SJCRH30 (cell line): Measurements from ENCODE around the gene C17orf78. TPM values are rescaled to one million over a fixed set of nuclear protein-coding genes. Genes with fewer than 3 reads are reported as not detected.

ENCODE experiments used
- DNase-seq, 2 experiments: peaks; one replicate each; pipeline ENCODE4 v3.0.0-alpha.2; 2015 to 2020
- H3K27ac ChIP-seq: fragments of 250-450 bp; sonication (Bioruptor Pico); 2 replicates; pipeline ENCODE4 v1.5.1; 2020; ENCODE audit warnings: mild to moderate bottlenecking, moderate library complexity
- H3K27me3 ChIP-seq: fragments of 250-450 bp; sonication (Bioruptor Pico); 2 replicates; pipeline ENCODE4 v1.5.1; 2020; ENCODE audit warnings: mild to moderate bottlenecking, moderate library complexity
- H3K36me3 ChIP-seq: fragments of 250-450 bp; sonication (Bioruptor Pico); 2 replicates; pipeline ENCODE4 v1.5.1; 2020; ENCODE audit warnings: mild to moderate bottlenecking, moderate library complexity
- H3K4me1 ChIP-seq: fragments of 250-450 bp; sonication (Bioruptor Pico); 2 replicates; pipeline ENCODE4 v1.5.1; 2020; ENCODE audit warnings: mild to moderate bottlenecking, moderate library complexity
- H3K4me3 ChIP-seq: fragments of 250-450 bp; sonication (Bioruptor Pico); 2 replicates; pipeline ENCODE4 v1.5.1; 2020; ENCODE audit warnings: mild to moderate bottlenecking, moderate library complexity
- H3K9me3 ChIP-seq: fragments of 250-450 bp; sonication (Bioruptor Pico); replicated peaks from 2 replicates; pipeline ENCODE4 v1.5.1; 2020; ENCODE audit warnings: mild to moderate bottlenecking, moderate library complexity
- total RNA-seq: library from RNA; depleted of rRNA; stranded (reverse); fragments of >200 nt; shearing (Covaris generic); gene quantifications from 2 replicates; pipeline ENCODE4 v1.2.3, GENCODE V29; 2014

Gene C17orf78
- total RNA-seq, 1 experiment from 2014 or later, result not detected

DNA sequence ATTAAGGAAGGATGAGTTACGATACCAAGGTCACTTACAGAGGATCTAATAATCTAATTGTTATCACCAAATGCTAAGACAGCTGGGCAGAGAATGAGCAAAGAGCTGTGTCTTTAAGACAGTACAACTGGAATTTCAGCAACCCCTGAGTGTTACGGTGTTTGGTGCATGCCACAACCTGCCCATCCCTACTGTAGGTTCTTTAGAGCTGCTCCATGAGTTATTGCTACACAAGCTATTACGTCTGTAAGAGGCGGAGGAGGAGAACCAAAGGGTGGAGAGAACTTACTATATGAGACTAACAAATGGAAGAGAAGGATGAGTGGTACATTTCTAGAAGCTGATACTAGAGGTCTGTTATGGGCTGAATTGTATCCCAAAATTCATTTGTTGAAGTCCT lies 14.2 kb upstream of the C17orf78 start:
- no peak overlapping the region for H3K4me3 ChIP-seq
- no peak for DNase-seq
- H3K27me3 ChIP-seq, result no peaks in the 10 kb centered on the region
- no peaks in the 10 kb centered on the region for H3K9me3 ChIP-seq
- H3K27ac ChIP-seq, result no peak overlapping the region
- peaks cover 5% of the 10 kb centered on the region; the same call in 1 of the 2 replicates for H3K4me1 ChIP-seq
- H3K36me3 ChIP-seq, result 0 out of 2 replicates have a peak, but pooled peaks cover 4% of the 10 kb centered on the region

DNA sequence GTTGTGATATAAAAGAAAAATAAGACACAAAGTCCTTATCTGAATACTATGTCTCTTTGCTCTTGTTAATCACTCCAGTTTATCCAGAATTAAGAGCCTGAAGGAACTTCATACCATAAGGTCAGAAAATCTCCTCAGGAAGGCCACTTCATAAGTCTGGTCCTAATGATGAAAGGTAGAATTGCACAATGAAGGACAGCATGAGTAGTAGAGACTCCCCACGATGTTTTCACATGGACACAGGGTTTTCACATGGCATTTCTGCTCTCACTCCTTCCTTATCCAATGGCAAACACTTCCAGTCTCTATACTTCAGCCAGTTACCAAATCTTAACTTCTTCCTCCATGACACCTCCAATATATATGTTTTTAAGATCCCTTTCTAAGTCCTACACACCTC lies 10.2 kb upstream of the C17orf78 start:
- DNase-seq, result no peak
- no peak overlapping the region for H3K27ac ChIP-seq
- H3K4me3 ChIP-seq, result no peak overlapping the region
- H3K9me3 ChIP-seq, result no peaks in the 10 kb centered on the region
- H3K4me1 ChIP-seq, result no peaks in the 10 kb centered on the region
- H3K36me3 ChIP-seq, result no peaks in the 10 kb centered on the region
- no peaks in the 10 kb centered on the region for H3K27me3 ChIP-seq

DNA sequence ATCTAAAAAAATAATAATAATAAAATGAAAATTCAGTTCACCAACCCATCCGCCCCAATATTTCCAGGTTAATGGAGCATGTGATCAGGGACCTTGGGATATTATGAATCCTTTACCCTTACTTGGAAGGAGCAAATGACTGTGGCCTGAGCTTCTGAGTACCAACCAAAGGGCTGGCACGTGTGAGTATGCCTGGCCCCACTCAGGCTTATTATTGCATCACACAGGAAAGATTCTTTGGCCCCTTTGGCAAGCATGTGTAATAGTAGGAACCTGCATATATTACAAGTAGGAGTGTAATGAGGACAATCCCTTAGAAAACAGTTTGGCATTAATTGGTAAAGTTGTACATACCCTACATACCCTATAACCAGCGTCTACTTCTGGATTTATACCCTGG lies 7.2 kb upstream of the C17orf78 start:
- Histone ChIP-seq H3K9me3 (no peaks in the 10 kb centered on the region), H3K27ac (no peak overlapping the region), H3K4me3 (no peak overlapping the region), H3K4me1 (no peaks in the 10 kb centered on the region), H3K27me3 (no peaks in the 10 kb centered on the region), H3K36me3 (no peaks in the 10 kb centered on the region)
- DNase-seq, result no peak

DNA sequence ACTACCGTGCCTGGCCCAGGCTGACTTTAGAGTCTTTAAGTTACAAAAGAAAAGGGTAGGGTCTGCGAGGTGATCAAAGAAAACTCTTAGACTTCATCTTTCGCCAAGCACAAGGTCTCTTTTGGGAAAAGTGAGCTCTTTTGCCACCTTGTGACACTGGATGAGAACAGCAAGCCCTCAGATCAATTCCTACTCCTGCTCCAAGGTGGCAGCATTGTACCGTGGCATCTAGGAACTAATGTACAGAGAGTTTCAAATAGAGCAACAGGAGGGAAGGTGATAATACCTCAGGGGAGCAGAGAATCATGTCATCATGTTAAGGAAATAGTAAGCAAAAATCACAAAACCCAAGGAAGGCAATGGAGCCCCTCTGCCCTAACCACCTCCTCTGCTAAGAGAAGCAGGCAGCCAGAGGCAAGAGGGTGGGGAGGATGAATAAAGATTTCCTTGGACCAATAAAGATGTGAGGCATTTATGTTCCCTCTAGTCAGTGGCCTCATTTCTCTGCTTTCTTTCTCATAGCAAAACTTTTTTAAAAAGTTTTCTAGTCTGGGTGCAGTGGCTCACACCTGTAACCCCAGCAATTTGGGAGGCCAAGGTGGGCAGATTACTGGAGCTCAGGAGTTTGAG lies 2.1 kb upstream of the C17orf78 start:
- DNase-seq, result peak; percentile 69 to 91
- Histone ChIP-seq H3K27me3 (no peaks in the 10 kb centered on the region), H3K27ac (no peak overlapping the region), H3K4me1 (no peaks in the 10 kb centered on the region), H3K36me3 (no peaks in the 10 kb centered on the region), H3K9me3 (no peaks in the 10 kb centered on the region), H3K4me3 (no peak overlapping the region)

DNA sequence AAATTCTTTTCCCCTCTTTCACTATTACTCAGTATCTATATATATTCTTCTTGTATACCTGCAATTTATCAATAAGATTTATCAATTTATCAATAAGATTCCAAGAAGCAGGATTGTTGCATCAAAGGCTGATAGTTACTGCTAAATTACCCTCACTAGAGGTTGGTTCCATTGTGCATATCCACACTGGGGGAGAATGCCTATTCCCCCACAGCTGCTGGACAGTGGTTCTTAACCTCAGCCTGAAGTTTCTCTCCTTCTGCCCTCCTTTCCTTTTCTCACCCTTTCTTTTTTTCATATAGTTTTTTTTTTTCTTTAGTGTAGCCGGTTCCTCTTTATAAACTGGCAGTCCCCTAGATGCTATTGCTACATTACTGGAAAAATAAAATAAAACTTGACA lies 6.3 kb downstream of the C17orf78 start:
- Histone ChIP-seq H3K36me3 (no peaks in the 10 kb centered on the region), H3K4me3 (no peak overlapping the region), H3K27ac (no peak overlapping the region), H3K9me3 (no peaks in the 10 kb centered on the region), H3K4me1 (no peaks in the 10 kb centered on the region), H3K27me3 (no peaks in the 10 kb centered on the region)
- DNase-seq, result no peak

DNA sequence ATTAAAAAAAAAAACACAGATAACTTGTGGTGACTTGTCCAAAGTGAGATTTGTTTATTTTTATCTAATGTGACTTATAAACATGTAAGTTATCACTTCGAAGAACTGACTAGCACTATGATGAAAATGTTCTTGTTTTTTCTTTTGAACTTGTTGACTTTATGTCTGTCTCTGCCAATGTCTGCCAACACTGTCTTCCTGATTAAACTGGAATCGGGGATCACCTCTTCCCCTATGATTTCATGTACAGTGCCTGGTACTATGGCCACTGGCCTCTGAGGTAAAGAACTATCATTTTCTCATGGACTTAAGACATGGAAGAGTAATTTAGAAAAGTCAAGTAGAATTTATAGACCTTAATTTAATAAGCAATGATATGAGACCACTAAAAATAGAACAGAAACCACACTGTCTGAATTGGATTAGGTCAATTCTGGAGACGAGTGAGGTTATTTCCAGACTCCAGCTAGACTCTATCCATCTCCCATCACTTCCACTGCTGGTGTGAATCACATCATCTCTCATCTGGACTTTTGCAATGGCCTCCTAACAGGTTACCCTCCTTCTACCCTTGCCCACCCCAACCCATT lies 8.9 kb downstream of the C17orf78 start:
- Histone ChIP-seq H3K4me3 (no peak overlapping the region), H3K4me1 (no peaks in the 10 kb centered on the region), H3K27ac (no peak overlapping the region), H3K9me3 (no peaks in the 10 kb centered on the region), H3K36me3 (no peaks in the 10 kb centered on the region), H3K27me3 (no peaks in the 10 kb centered on the region)
- no peak for DNase-seq

DNA sequence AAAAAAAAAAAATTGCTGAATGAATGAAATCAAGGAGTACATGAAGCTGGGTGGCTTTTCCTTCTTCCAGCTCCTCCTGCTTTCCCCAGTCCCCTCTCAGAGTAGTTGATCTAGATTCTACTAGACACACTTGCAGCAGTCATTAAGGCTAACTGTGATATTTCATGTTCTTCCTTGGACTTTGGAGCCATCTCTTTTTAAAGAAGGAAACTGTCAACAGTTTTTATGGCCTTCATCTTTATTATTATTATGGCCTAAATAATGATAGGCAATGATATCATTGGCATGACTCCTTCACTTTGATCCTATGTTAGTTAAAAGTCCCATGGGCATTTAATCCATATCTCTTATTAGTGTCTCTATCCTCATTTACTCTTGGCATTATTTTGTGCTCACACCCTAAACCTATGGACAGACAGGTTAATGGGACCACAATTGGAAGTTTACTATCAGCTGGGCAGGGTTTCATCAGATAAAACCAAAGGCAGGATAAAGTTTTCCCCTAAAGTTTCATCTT lies 9.7 kb downstream of the C17orf78 start:
- Histone ChIP-seq H3K27ac (no peak overlapping the region), H3K36me3 (no peaks in the 10 kb centered on the region), H3K9me3 (no peaks in the 10 kb centered on the region), H3K4me3 (no peak overlapping the region), H3K4me1 (no peaks in the 10 kb centered on the region), H3K27me3 (no peaks in the 10 kb centered on the region)
- DNase-seq, result no peak

DNA sequence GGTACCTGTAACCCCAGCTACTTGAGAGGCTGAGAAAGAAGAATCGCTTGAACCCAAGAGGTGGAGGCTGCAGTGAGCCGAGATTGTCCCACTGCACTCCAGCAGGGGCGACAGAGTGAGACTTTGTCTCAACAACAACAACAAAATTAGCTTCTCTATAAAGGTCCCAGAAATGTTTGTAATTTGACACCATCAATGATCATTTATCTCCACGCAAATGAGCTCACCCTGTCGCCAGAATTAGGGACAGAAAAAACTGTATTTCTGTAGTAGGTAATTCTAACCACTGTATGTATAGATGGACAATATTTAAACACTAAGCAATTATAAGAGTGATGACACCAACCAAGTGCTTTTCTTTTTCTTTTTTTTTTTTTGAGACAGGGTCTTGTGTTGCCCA lies 10.7 kb downstream of the C17orf78 start:
- Histone ChIP-seq H3K27me3 (no peaks in the 10 kb centered on the region), H3K27ac (no peak overlapping the region), H3K9me3 (no peaks in the 10 kb centered on the region), H3K4me3 (no peak overlapping the region), H3K36me3 (no peaks in the 10 kb centered on the region), H3K4me1 (no peaks in the 10 kb centered on the region; the same call in 1 of the 2 replicates)
- no peak for DNase-seq

DNA sequence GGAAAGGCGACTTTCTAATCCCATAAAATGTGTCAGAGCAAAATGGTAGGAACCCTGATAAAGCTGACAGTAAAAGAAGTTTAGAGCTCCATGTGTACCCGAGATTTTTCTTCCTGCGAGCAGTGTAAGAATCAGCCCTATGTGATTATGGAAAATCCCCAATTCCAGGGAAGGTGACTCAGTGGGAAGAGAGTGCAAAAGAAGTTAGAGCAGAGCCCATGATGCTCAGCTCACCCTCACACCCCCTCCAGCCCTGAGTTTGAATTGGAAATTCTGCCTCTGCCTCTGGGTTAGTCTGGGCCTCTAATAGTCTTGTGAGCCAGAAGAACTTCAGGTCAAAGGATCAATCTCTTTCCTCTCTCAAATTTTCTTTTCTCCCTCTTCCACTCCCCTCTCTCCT lies 12.5 kb downstream of the C17orf78 start:
- no peak for DNase-seq
- no peak overlapping the region for H3K27ac ChIP-seq

DNA sequence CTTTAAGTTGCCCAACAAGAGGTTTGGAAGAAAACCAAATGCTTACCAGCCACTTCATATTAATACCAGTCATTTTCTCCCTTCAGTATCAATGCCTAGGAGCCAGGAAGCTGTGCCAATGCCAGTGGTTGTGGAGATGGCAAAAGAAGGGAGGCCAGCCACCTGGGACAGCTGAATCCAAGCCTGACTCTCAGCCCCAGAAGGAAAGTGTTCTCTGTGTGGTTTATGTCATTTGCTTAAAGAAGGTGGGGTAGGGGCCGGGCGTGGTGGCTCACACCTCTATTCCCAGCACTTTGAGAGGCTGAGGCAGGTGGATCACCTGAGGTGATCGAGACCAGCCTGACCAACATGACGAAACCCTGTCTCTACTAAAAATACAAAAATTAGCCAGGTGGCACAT lies 13.4 kb downstream of the C17orf78 start:
- no peaks in the 10 kb centered on the region for H3K36me3 ChIP-seq
- H3K27me3 ChIP-seq, result no peaks in the 10 kb centered on the region
- no peak overlapping the region for H3K4me3 ChIP-seq
- no peaks in the 10 kb centered on the region for H3K9me3 ChIP-seq
- no peak overlapping the region for H3K27ac ChIP-seq
- no peak for DNase-seq
- H3K4me1 ChIP-seq, result peaks cover 5% of the 10 kb centered on the region; the same call in 1 of the 2 replicates

More for the DNA sequence above, 12.5 kb downstream of the C17orf78 start:
- Histone ChIP-seq H3K36me3 (no peaks in the 10 kb centered on the region), H3K27me3 (no peaks in the 10 kb centered on the region), H3K4me1 (peaks cover 5% of the 10 kb centered on the region; the same call in 1 of the 2 replicates), H3K4me3 (no peak overlapping the region), H3K9me3 (no peaks in the 10 kb centered on the region)

DNA sequence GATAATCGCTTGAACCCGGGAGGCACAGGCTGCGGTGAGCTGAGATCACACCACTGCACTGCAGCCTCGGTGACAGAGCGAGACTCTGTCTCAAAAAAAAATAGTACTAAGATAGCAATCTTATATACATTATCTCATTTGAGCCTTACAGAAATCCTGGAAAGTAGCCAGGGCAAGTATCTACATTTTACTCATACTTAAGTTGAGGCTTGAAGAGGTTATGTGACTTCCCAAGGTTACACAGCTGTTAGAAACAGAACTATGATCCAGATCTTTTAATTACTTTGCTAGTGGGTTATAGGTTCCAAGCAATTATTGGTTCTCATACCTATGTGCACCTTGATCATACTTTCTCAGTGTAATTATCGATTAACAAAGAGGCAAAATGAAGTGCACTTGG lies 15.4 kb downstream of the C17orf78 start:
- H3K4me3 ChIP-seq, result no peak overlapping the region
- no peak for DNase-seq
- no peak overlapping the region for H3K27ac ChIP-seq

DNA sequence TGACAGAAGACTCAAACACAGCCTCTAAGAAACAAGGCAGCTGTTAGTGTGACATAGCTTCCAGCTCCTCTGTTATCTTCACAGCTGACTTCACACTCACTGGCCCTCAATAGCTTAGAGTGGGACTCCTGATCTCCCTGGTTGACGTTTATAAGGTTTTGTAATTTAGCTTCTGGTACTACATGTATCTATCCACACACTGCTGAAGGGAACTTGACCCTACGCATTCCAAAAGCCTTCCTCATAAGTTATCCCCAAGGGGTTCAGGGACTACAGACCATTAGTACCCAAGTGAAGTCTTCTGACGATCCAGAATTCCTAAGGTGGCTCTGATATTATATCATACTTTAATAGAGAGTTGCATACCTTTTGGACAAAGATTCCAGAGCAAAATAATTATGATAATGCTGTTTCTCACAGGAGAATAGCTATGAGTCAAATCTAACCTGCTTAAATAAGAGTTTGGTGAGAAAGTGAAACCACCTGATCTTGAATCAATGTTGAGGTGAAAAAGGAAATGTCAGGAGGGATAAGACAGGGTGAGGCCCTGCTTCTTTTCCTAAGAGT lies 16.3 kb downstream of the C17orf78 start:
- Histone ChIP-seq H3K27ac (no peak overlapping the region), H3K4me3 (no peak overlapping the region), H3K27me3 (no peaks in the 10 kb centered on the region), H3K9me3 (no peaks in the 10 kb centered on the region), H3K36me3 (no peaks in the 10 kb centered on the region), H3K4me1 (peaks cover 5% of the 10 kb centered on the region; the same call in 1 of the 2 replicates)
- DNase-seq, result peak; percentile 14 to 40

More for the DNA sequence above, 15.4 kb downstream of the C17orf78 start:
- Histone ChIP-seq H3K9me3 (no peaks in the 10 kb centered on the region), H3K4me1 (peaks cover 5% of the 10 kb centered on the region; the same call in 1 of the 2 replicates), H3K36me3 (no peaks in the 10 kb centered on the region), H3K27me3 (no peaks in the 10 kb centered on the region)

DNA sequence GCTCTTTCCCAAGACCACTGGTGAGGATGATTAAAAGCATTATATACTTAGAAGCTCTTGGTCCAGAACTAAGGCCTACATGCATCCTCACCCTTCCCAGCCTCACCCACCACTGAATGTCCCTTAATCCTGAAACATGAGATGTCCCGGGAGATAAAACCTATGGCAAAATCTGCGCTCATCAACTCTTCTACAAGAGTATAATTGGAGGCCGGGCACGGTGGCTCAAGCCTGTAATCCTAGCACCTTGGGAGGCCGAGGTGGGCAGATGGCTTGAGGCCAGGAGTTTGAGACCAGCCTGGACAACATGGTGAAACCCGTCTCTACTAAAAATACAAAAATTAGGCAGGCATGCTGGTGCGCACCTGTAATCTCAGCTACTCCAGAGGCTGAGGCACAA lies 17.6 kb downstream of the C17orf78 start:
- no peaks in the 10 kb centered on the region for H3K36me3 ChIP-seq
- no peak overlapping the region for H3K27ac ChIP-seq
- no peak for DNase-seq
- no peaks in the 10 kb centered on the region for H3K9me3 ChIP-seq
- peaks cover 5% of the 10 kb centered on the region; the same call in 1 of the 2 replicates for H3K4me1 ChIP-seq
- no peak overlapping the region for H3K4me3 ChIP-seq
- H3K27me3 ChIP-seq, result no peaks in the 10 kb centered on the region

DNA sequence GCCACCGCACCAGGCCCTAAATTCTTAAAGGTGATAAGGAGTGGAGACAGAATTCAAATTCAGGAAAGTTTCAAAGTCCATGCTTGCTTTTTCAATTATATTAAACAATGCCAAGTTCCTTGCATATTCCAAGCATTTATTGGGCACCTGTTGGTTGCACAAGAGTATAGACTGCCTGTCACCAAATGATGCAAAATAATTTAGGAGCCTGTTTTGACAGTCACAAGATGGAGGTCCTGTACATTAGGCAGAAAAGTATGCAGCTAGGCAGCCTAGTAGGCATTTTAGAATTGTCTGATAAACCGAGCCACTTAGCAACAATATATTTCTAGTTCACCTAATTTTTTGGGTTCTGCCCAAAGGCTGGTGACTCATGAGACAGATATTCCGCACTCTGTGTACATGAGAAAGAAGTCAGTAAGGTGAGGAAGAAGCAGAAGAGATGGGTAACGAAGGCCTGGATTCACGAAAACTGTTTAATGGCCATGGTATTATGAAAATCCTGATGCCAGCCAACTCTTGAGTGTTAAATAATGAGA lies 23.5 kb downstream of the C17orf78 start:
- Histone ChIP-seq H3K27ac (no peak overlapping the region), H3K36me3 (no peaks in the 10 kb centered on the region), H3K4me3 (no peak overlapping the region), H3K9me3 (no peaks in the 10 kb centered on the region), H3K4me1 (no peaks in the 10 kb centered on the region), H3K27me3 (no peaks in the 10 kb centered on the region)
- DNase-seq, result no peak

DNA sequence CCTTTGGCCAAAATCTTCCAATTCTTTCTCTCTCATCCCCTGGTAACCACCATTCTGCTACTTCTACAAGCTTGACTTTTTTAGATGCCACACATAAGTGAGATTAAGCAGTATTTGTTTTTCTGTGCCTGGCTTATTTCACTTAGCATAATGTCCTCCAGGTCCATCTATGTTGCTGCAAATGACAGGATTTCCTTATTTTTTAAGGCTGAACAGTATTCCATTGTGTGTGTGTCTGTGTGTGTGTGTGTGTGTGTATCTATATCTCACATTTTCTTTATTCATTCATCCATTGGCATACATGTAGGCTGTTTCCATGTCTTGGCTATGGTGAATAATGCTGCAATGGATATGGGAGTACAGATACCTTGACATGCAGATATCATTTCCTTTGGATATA lies 24.7 kb downstream of the C17orf78 start:
- no peak for DNase-seq
- H3K4me3 ChIP-seq, result no peak overlapping the region

More for the DNA sequence above, 24.7 kb downstream of the C17orf78 start:
- no peaks in the 10 kb centered on the region for H3K9me3 ChIP-seq
- H3K27me3 ChIP-seq, result no peaks in the 10 kb centered on the region
- no peaks in the 10 kb centered on the region for H3K36me3 ChIP-seq
- peaks cover 7% of the 10 kb centered on the region for H3K4me1 ChIP-seq
- H3K27ac ChIP-seq, result no peak overlapping the region
